ENCODE data around the gene CHRNA4. TPM values are rescaled to one million over a fixed set of nuclear protein-coding genes. Genes with fewer than 3 reads are reported as not detected.

Gene CHRNA4
- total RNA-seq, 2 donors from 2014 or later: not detected

DNA sequence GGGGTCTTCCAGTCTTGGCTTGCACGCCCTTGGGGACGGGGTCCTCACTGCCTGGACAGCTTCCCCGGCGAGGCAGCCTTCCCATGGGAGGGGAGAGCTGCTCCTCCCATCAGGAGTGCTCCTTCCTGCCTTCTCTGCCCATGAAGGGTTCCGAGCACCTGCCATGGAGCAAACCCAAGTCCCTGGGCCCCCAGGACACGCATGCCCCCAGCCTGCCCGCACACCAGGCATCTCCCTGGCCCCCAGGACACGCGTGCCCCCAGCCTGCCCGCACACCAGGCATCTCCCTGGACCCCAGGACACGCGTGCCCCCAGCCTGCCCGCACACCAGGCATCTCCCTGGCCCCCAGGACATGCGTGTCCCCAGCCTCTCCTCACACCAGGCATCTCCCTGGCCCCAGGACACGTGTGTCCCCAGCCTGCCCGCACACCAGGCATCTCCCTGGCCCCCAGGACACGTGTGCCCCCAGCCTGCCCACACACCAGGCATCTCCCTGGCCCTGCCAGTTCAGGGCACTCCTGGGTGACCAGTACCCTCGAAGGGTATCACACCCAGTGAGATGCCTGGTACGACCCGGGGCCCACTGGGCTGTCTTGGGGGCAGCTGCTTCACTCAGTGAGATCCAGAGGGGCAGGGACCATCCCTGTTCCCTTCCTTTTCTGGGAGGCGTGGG, 46.4 kb downstream of the CHRNA4 start:
- no peak overlapping the region for H3K27ac Mint-ChIP-seq
- no peak overlapping the region for H3K4me3 Mint-ChIP-seq
- H3K9me3 Mint-ChIP-seq: no peaks in the 10 kb centered on the region
- H3K36me3 Mint-ChIP-seq (ENCODE audit: insufficient read depth in 2 of 2): no peaks in the 10 kb centered on the region
- DNase-seq: no peak
- ATAC-seq (replicated peaks in 1 of 2): no peak
- H3K4me1 Mint-ChIP-seq (ENCODE audit: low read depth): no peaks in the 10 kb centered on the region
- no peaks in the 10 kb centered on the region for H3K27me3 Mint-ChIP-seq (ENCODE audit: low read depth)

DNA sequence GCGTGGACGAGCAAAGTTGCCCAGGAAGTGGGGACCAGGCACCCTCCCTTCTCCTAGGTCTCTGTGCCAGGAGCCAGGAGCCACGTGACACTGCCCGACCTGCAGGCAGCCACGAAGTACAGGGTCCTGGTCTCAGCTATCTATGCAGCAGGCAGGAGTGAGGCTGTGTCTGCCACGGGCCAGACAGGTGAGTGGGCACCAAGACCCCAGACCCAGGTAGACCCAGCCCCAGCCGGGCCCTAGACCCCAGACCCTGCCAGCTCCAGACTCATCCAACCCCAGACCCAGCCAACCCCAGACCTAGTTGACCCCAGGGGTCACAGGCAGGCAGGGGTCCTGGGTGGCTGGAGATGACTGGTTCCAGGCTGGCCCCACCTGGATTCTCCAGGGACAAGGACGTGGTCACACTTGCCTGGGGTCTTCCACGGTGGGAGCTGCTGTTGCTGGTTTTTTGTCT, 47.1 kb downstream of the CHRNA4 start:
- DNase-seq: no peak
- no peak overlapping the region for H3K27ac Mint-ChIP-seq
- H3K9me3 Mint-ChIP-seq: no peaks in the 10 kb centered on the region
- no peak overlapping the region for H3K4me3 Mint-ChIP-seq
- H3K36me3 Mint-ChIP-seq (ENCODE audit: insufficient read depth in 2 of 2): no peaks in the 10 kb centered on the region
- no peaks in the 10 kb centered on the region for H3K27me3 Mint-ChIP-seq (ENCODE audit: low read depth)
- ATAC-seq (replicated peaks in 1 of 2): no peak
- no peaks in the 10 kb centered on the region for H3K4me1 Mint-ChIP-seq (ENCODE audit: low read depth)

GRCh38 chr20:63313349-63314014, 47.7 kb downstream of the CHRNA4 start:
- no peaks in the 10 kb centered on the region for H3K36me3 Mint-ChIP-seq (ENCODE audit: insufficient read depth in 2 of 2)
- H3K27ac Mint-ChIP-seq: no peak overlapping the region
- H3K4me1 Mint-ChIP-seq (ENCODE audit: low read depth): no peaks in the 10 kb centered on the region
- H3K27me3 Mint-ChIP-seq (ENCODE audit: low read depth): no peaks in the 10 kb centered on the region
- DNase-seq: no peak
- H3K9me3 Mint-ChIP-seq: no peaks in the 10 kb centered on the region
- no peak for ATAC-seq (replicated peaks in 1 of 2)
- no peak overlapping the region for H3K4me3 Mint-ChIP-seq

- DNase-seq (no peak), ATAC-seq (replicated peaks in 1 of 2) (no peak)
- H3K27me3 Mint-ChIP-seq (ENCODE audit: low read depth): no peaks in the 10 kb centered on the region
- H3K4me3 Mint-ChIP-seq: no peak overlapping the region
- no peaks in the 10 kb centered on the region for H3K36me3 Mint-ChIP-seq (ENCODE audit: insufficient read depth in 2 of 2)
- no peaks in the 10 kb centered on the region for H3K9me3 Mint-ChIP-seq
- no peak overlapping the region for H3K27ac Mint-ChIP-seq
- no peaks in the 10 kb centered on the region for H3K4me1 Mint-ChIP-seq (ENCODE audit: low read depth)
Measured at GRCh38 chr20:63312690-63313348, 48.3 kb downstream of the CHRNA4 start.

GRCh38 chr20:63312273-63312672, 48.9 kb downstream of the CHRNA4 start:
- Mint-ChIP-seq H3K4me3 (no peak overlapping the region), H3K27ac (no peak overlapping the region), H3K36me3 (ENCODE audit: insufficient read depth in 2 of 2) (no peaks in the 10 kb centered on the region), H3K27me3 (ENCODE audit: low read depth) (no peaks in the 10 kb centered on the region), H3K4me1 (ENCODE audit: low read depth) (no peaks in the 10 kb centered on the region), H3K9me3 (no peaks in the 10 kb centered on the region)
- no peak for DNase-seq
- ATAC-seq (replicated peaks in 1 of 2): no peak

GRCh38 chr20:63311833-63312243, 49.3 kb downstream of the CHRNA4 start:
- no peak for ATAC-seq (replicated peaks in 1 of 2)
- Mint-ChIP-seq H3K4me3 (no peak overlapping the region), H3K27me3 (ENCODE audit: low read depth) (no peaks in the 10 kb centered on the region), H3K27ac (no peak overlapping the region), H3K9me3 (no peaks in the 10 kb centered on the region), H3K36me3 (ENCODE audit: insufficient read depth in 2 of 2) (no peaks in the 10 kb centered on the region), H3K4me1 (ENCODE audit: low read depth) (no peaks in the 10 kb centered on the region)
- DNase-seq: no peak

DNA sequence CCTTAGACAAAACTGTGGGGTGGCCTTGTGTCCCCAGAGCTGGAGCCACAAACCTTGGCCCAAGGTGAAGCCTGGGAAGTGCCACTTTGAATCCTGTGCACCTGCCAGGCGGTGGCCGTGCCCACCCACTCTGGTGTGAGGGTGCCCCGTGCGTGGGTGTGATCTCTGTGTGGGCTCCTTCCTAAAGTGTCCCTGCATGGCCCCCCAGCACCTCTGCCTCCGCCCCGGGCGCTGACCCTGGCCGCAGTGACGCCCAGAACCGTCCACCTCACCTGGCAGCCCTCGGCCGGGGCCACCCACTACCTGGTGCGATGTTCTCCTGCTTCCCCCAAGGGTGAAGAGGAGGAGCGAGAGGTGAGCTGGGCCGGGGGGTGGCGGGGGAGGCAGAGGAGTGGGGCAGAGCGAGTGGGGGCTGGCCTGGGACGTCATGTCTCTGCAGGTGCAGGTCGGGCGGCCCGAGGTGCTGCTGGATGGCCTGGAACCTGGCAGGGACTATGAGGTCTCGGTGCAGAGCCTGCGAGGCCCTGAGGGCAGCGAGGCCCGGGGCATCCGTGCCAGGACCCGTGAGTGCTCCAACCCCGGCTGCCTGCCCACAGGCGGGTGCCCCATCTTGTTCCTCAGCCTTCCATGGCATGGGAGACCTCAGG, 49.8 kb downstream of the CHRNA4 start:
- H3K9me3 Mint-ChIP-seq: no peaks in the 10 kb centered on the region
- H3K4me3 Mint-ChIP-seq: no peak overlapping the region
- no peaks in the 10 kb centered on the region for H3K4me1 Mint-ChIP-seq (ENCODE audit: low read depth)
- no peaks in the 10 kb centered on the region for H3K27me3 Mint-ChIP-seq (ENCODE audit: low read depth)
- no peaks in the 10 kb centered on the region for H3K36me3 Mint-ChIP-seq (ENCODE audit: insufficient read depth in 2 of 2)
- DNase-seq (no peak), ATAC-seq (replicated peaks in 1 of 2) (no peak)
- no peak overlapping the region for H3K27ac Mint-ChIP-seq

GRCh38 chr20:63310265-63310991, 50.7 kb downstream of the CHRNA4 start:
- no peaks in the 10 kb centered on the region for H3K36me3 Mint-ChIP-seq (ENCODE audit: insufficient read depth in 2 of 2)
- no peak overlapping the region for H3K4me3 Mint-ChIP-seq
- no peaks in the 10 kb centered on the region for H3K9me3 Mint-ChIP-seq
- DNase-seq: no peak
- no peaks in the 10 kb centered on the region for H3K4me1 Mint-ChIP-seq (ENCODE audit: low read depth)
- ATAC-seq (replicated peaks in 1 of 2): no peak
- no peak overlapping the region for H3K27ac Mint-ChIP-seq
- H3K27me3 Mint-ChIP-seq (ENCODE audit: low read depth): no peaks in the 10 kb centered on the region

DNA sequence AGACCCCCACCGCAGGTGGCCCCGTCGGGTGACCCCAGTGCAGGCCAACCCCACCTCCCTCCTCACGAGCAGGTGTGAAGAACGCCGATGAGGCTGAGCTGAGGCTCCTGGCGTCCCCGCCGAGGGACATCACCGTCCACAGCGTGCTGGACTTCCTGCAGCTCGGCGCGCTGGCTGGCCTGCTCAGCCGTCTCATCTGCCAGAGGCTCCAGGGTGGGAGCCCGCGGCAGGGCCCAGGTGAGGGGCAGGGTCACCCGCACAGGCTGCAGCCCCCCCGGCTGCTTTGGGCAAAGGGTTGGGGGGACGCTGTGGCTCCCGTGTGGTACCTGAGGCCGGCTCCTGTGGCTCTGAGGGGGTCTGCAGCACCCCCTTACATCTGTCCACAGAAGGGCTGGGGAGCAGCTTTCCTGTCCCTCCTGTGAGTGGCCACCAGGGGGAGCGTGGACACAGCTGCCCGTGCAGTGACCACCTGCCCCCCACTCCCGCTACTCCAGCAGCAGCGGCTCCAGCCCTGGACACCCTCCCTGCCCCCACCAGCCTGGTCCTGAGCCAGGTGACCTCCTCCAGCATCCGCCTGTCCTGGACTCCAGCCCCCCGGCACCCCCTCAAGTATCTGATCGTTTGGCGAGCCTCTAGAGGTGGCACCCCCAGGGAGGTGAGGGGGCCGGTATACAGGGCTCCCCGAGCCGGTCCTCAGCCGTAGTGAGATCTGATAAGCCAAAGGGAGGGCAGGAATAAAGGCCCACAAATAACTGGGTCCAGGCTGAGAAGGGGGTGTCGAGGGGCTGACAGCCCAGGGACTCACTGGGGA, 51.7 kb downstream of the CHRNA4 start:
- peak; percentile 39 to 43 for DNase-seq
- H3K36me3 Mint-ChIP-seq (ENCODE audit: insufficient read depth in 2 of 2): no peaks in the 10 kb centered on the region

DNA sequence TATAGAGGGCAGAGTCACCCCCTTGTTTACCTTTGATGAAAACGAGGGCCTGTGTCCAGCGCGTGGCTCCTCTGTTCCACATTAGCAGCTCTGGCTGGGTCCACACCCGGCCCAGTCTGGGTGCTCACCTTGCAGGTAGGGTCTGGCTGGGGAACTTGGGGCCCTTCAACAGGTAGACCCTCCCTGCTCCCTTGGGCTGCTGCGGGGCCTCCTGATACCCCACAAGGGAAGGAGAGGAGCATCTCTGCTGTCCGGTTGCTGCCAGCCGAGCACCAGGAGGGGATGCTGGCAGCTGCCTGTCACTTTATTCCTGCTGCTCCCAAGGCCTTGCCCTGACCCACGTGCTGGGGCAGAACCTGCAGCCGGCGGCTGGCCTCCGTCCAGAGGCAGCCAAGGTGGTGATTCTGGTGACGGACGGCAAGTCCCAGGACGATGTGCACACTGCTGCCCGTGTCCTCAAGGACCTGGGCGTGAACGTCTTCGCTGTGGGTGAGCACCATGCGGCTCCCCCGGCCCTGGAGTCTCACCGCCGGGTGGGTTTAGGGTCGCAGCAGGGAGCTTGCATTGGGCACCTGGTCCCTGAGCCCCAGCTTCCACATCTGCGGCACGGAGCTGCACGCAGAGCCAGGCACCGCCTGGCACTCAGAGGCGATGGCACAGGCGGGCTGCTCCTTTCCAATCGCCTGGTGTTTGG, 52.8 kb downstream of the CHRNA4 start:
- no peak for ATAC-seq (replicated peaks in 1 of 2)
- Mint-ChIP-seq H3K4me1 (ENCODE audit: low read depth) (no peaks in the 10 kb centered on the region), H3K27ac (no peak overlapping the region), H3K4me3 (no peak overlapping the region), H3K36me3 (ENCODE audit: insufficient read depth in 2 of 2) (no peaks in the 10 kb centered on the region), H3K9me3 (no peaks in the 10 kb centered on the region), H3K27me3 (ENCODE audit: low read depth) (no peaks in the 10 kb centered on the region)
- DNase-seq: no peak

More for the DNA sequence above, 51.7 kb downstream of the CHRNA4 start:
- Mint-ChIP-seq H3K4me3 (no peak overlapping the region), H3K27me3 (ENCODE audit: low read depth) (no peaks in the 10 kb centered on the region), H3K27ac (no peak overlapping the region), H3K9me3 (no peaks in the 10 kb centered on the region), H3K4me1 (ENCODE audit: low read depth) (no peaks in the 10 kb centered on the region)
- ATAC-seq (replicated peaks in 1 of 2): peak; percentile 47 to 57

- peaks cover 4% of the 10 kb centered on the region for H3K27me3 Mint-ChIP-seq (ENCODE audit: low read depth)
- H3K27ac Mint-ChIP-seq: no peak overlapping the region
- H3K4me1 Mint-ChIP-seq (ENCODE audit: low read depth): no peaks in the 10 kb centered on the region
- no peak overlapping the region for H3K4me3 Mint-ChIP-seq
- no peak for ATAC-seq (replicated peaks in 1 of 2)
- H3K36me3 Mint-ChIP-seq (ENCODE audit: insufficient read depth in 2 of 2): peaks cover 0 to 1% of the 10 kb centered on the region in 2 donors
- no peaks in the 10 kb centered on the region for H3K9me3 Mint-ChIP-seq
- no peak for DNase-seq
Measured at GRCh38 chr20:63307538-63308217, 53.5 kb downstream of the CHRNA4 start.

Measured in activated T-cell treated with anti-CD3 and anti-CD28 coated beads, Interleukin-2, amount 50 U/mL, for 72 hours (primary cell).